HepG2 (cell line): ENCODE data around the gene BARX2. TPM values are rescaled to one million over a fixed set of nuclear protein-coding genes. Genes with fewer than 3 reads are reported as not detected.

Experiments
- ATAC-seq: fragments of 200-7000 bp; cut with Tn5 transposase; 3 replicates; pipeline ENCODE4 v1.9.1; 2020; ENCODE audit warnings: mild to moderate bottlenecking, moderate library complexity
- BruUV-seq: library from RNA; stranded (reverse); fragments of 400-500 nt; replicated peaks from 2 replicates; lab custom pipeline; 2021; lab: Mats Ljungman, UMichigan
- CTCF ChIA-PET: fragments of 300-600 bp; formaldehyde crosslinking; extraction: SDS; loops from one replicate; lab custom pipeline; 2021; ENCODE audit warnings: low total read pairs, inconsistent platforms, low intra/inter-chr PET ratio; lab: Yijun Ruan, JAX
- POLR2A ChIA-PET: fragments of 350-600 bp; sonication (Branson Sonifier 250); formaldehyde crosslinking; loops from one replicate; lab custom pipeline; 2020; ENCODE audit warnings: antibody characterized with exemption, inconsistent platforms; lab: Yijun Ruan, JAX
- DNase-seq: peaks from one replicate; pipeline ENCODE4 v3.0.0-alpha.2; 2015; ENCODE audit warnings: low spot score
- FAIRE-seq: peaks from 3 replicates; lab custom pipeline; 2011; peaks lifted over from hg19 to GRCh38; lab: Jason Lieb, UNC
- H2AFZ ChIP-seq: one replicate; pipeline ENCODE4 v1.6.1; 2011; ENCODE audit warnings: low read length, inconsistent platforms
- H3K27ac ChIP-seq: fragments of 300-600 bp; 3 replicates; pipeline ENCODE4 v1.8.0; 2011; ENCODE audit warnings: mixed run types, mild to moderate bottlenecking, mixed read lengths, low read length, inconsistent platforms; ENCODE audit not compliant: insufficient read depth; ENCODE audit errors: extremely low read length
- H3K27me3 ChIP-seq, 2 experiments: fragments of 200-600 bp in 1 of 2; 2 replicates in 1 of 2; 3 replicates in 1 of 2; pipeline versions ENCODE4 v1.6.0 to v1.8.0; 2011; ENCODE audit warnings: low read length in 2 of 2, mild to moderate bottlenecking in 2 of 2, moderate library complexity in 2 of 2, inconsistent platforms in 1 of 2; ENCODE audit not compliant: insufficient read depth in 2 of 2, control insufficient read depth in 1 of 2
- H3K36me3 ChIP-seq, 2 experiments: fragments of 200-600 bp in 1 of 2; replicated peaks in 1 of 2; 2 replicates in 1 of 2; 3 replicates in 1 of 2; pipeline versions ENCODE4 v1.5.1 to v1.8.0; 2011; ENCODE audit warnings: low read length in 2 of 2, inconsistent platforms in 1 of 2; ENCODE audit not compliant: insufficient read depth in 2 of 2, control insufficient read depth in 1 of 2
- H3K4me1 ChIP-seq: 2 replicates; pipeline ENCODE4 v1.5.1; 2012; ENCODE audit warnings: low read length, inconsistent platforms; ENCODE audit not compliant: insufficient read depth
- H3K4me2 ChIP-seq: 2 replicates; pipeline ENCODE4 v1.6.0; 2011; ENCODE audit warnings: low read depth, low read length, inconsistent platforms
- H3K4me3 ChIP-seq, 3 experiments: fragments of 200-600 bp in 1 of 3; sonication (generic), shearing (Covaris generic) in 1 of 3; replicated peaks in 1 of 3; 2 replicates each; pipeline ENCODE4 v1.5.1; 2011 to 2016; ENCODE audit warnings: low read length in 3 of 3, inconsistent platforms in 2 of 3, low read depth in 2 of 3, mild to moderate bottlenecking in 2 of 3, control low read depth in 1 of 3, mixed read lengths in 1 of 3; ENCODE audit not compliant: insufficient read depth in 1 of 3
- H3K79me2 ChIP-seq: one replicate; pipeline ENCODE4 v1.6.1; 2011; ENCODE audit warnings: low read length, inconsistent platforms; ENCODE audit not compliant: insufficient read depth
- H3K9ac ChIP-seq: 2 replicates; pipeline ENCODE4 v1.6.0; 2011; ENCODE audit warnings: mild to moderate bottlenecking, low read depth, low read length, inconsistent platforms; ENCODE audit not compliant: insufficient read depth
- H3K9me3 ChIP-seq: 2 replicates; pipeline ENCODE4 v1.5.1; 2012; ENCODE audit warnings: mild to moderate bottlenecking, low read length
- H4K20me1 ChIP-seq: 2 replicates; pipeline ENCODE4 v1.6.0; 2011; ENCODE audit warnings: inconsistent platforms, mild to moderate bottlenecking, low read length, moderate library complexity; ENCODE audit not compliant: insufficient read depth
- CC2D1A ChIP-seq: sonication (generic); formaldehyde crosslinking; IDR thresholded peaks from 2 replicates; pipeline ENCODE4 v1.8.1; 2023; ENCODE audit warnings: mild to moderate bottlenecking, missing genetic modification reagents
- DPF2 ChIP-seq: sonication (generic); formaldehyde crosslinking; IDR thresholded peaks from 2 replicates; pipeline ENCODE4 v1.4.0; 2020; ENCODE audit warnings: mild to moderate bottlenecking, low read depth, missing genetic modification reagents, borderline replicate concordance
- EHMT2 ChIP-seq: fragments of 200-600 bp; sonication (generic); IDR thresholded peaks from 2 replicates; pipeline ENCODE4 v1.7.0; 2017; ENCODE audit warnings: antibody characterized with exemption, low read depth, low read length, borderline replicate concordance
- EP300 ChIP-seq, 3 experiments: sonication (generic) in 1 of 3; formaldehyde crosslinking in 1 of 3; IDR thresholded peaks; 2 replicates each; pipeline versions ENCODE4 v1.5.1 to v1.6.1; 2011 to 2020; ENCODE audit warnings: low read depth in 2 of 3, low read length in 2 of 3, borderline replicate concordance in 1 of 3, improper control_type of control experiment in 1 of 3, mild to moderate bottlenecking in 1 of 3, missing genetic modification reagents in 1 of 3, moderate library complexity in 1 of 3
- HOXA7 ChIP-seq: sonication (generic); formaldehyde crosslinking; IDR thresholded peaks from 2 replicates; pipeline ENCODE4 v1.8.1; 2022; ENCODE audit warnings: mild to moderate bottlenecking, missing genetic modification reagents, moderate library complexity
- KAT8 ChIP-seq: IDR thresholded peaks from 2 replicates; pipeline ENCODE4 v1.6.1; 2016; ENCODE audit warnings: missing genetic modification reagents, missing compliant biosample characterization
- NFIB ChIP-seq: sonication (generic); formaldehyde crosslinking; IDR thresholded peaks from 2 replicates; pipeline ENCODE4 v1.9.0; 2021; ENCODE audit warnings: missing genetic modification reagents, mild to moderate bottlenecking, borderline replicate concordance
- POLR2AphosphoS2 ChIP-seq: IDR thresholded peaks from 2 replicates; pipeline ENCODE4 v1.6.1; 2011; ENCODE audit warnings: low read depth, low read length, improper control_type of control experiment
- REST ChIP-seq, 2 experiments: IDR thresholded peaks; 2 replicates each; pipeline ENCODE4 v1.6.1; 2011 to 2012; ENCODE audit warnings: low read length in 2 of 2, borderline replicate concordance in 1 of 2, low read depth in 1 of 2, mild to moderate bottlenecking in 1 of 2, moderate library complexity in 1 of 2
- STAG1 ChIP-seq: sonication (generic); formaldehyde crosslinking; IDR thresholded peaks from 2 replicates; pipeline ENCODE4 v1.4.0; 2020; ENCODE audit warnings: missing genetic modification reagents
- ZBTB20 ChIP-seq: sonication (generic); formaldehyde crosslinking; IDR thresholded peaks from 2 replicates; pipeline ENCODE4 v1.8.1; 2023; ENCODE audit warnings: missing genetic modification reagents, low read depth, mild to moderate bottlenecking, borderline replicate concordance
- ZNF33B ChIP-seq: sonication (generic); formaldehyde crosslinking; IDR thresholded peaks from 2 replicates; pipeline ENCODE4 v1.5.1; 2020; ENCODE audit warnings: mild to moderate bottlenecking, missing genetic modification reagents
- in situ Hi-C: cut with HindIII; loops from 2 replicates; pipeline ENCODE4 v1.10.0; 2017; ENCODE audit warnings: low pct_unique_long_range_greater_than_20kb; ENCODE audit not compliant: extremely low pct_ligation_motif_present
- intact Hi-C: fragments of 100-400 bp; cut with micrococcal nuclease; formaldehyde crosslinking; loops from one replicate; pipeline ENCODE4 v1.10.0; 2022; ENCODE audit not compliant: unreplicated experiment
- polyA plus RNA-seq, 8 experiments: library from polyadenylated mRNA; depleted of rRNA in 3 of 8; stranded (reverse) in 7 of 8; unstranded in 1 of 8; fragments of >200 nt; fragmentation: Illumina TruSeq in 4 of 8; extraction: Trizol in 4 of 8; gene quantifications; 2 replicates each; pipeline versions ENCODE4 v1.2.1 to v1.2.3, GENCODE V29; 2011 to 2016; ENCODE audit warnings: low read depth in 4 of 8, missing spikeins in 1 of 8, mixed read lengths in 1 of 8; ENCODE audit not compliant: insufficient read depth in 1 of 8
- total RNA-seq, 5 experiments: library from RNA; depleted of rRNA; stranded (reverse); fragments of >200 nt; fragmentation: Illumina TruSeq; extraction: Trizol; gene quantifications; 2 replicates each; pipeline ENCODE4 v1.2.3, GENCODE V29; 2016; ENCODE audit warnings: low read depth in 1 of 5
- TF ChIP-seq, protein P1 (sequence below): sonication (generic); formaldehyde crosslinking; IDR thresholded peaks from 2 replicates; pipeline ENCODE4 v1.4.0; 2020; ENCODE audit warnings: missing genetic modification reagents
- TF ChIP-seq, protein P2 (sequence below): sonication (generic); formaldehyde crosslinking; conservative IDR thresholded peaks from 2 replicates; pipeline ENCODE4 v1.8.0; 2022; ENCODE audit warnings: mild to moderate bottlenecking, moderate library complexity, missing genetic modification reagents
- TF ChIP-seq, protein P3 (sequence below): sonication (generic); formaldehyde crosslinking; IDR thresholded peaks from 2 replicates; pipeline ENCODE4 v1.5.1; 2020; ENCODE audit warnings: mild to moderate bottlenecking, moderate library complexity, missing genetic modification reagents

BARX2 gene
- total and polyA plus RNA-seq, 2 of the 13 experiments (the other 11 are each of a cell fraction or from before 2014, with no cell fraction given) = not detected

- Histone ChIP-seq H3K27ac (peak overlapping the region; percentile 10), H3K36me3 (no peaks in the 10 kb centered on the region), H2AFZ (no peak overlapping the region), H3K4me1 (peaks cover 60% of the 10 kb centered on the region), H3K4me2 (no peak overlapping the region), H3K9ac (no peak overlapping the region), H3K9me3 (no peaks in the 10 kb centered on the region), H3K27me3 (peaks cover 0 to 3% of the 10 kb centered on the region in 2 experiments; a peak in 3 of 5 replicates), H4K20me1 (no peaks in the 10 kb centered on the region), H3K79me2 (no peaks in the 10 kb centered on the region), H3K4me3 (no peak overlapping the region)
- DNase-seq (peak; percentile 66), ATAC-seq (peak; percentile 88), FAIRE-seq (peak; percentile 52)
- in situ Hi-C loops (no loop called here), intact Hi-C loops (no loop called here)
- BruUV-seq = no TSS peak
- ChIA-PET POLR2A (no interaction called here), CTCF (no interaction called here)
- TF ChIP-seq STAG1 (no peak), POLR2AphosphoS2 (no peak), DPF2 (CRISPR knock-in tag) (peak; percentile 22; the same call in 1 of the 2 replicates), EP300 (IDR thresholded peaks at IDR 0.05; ENCODE audit: low read depth in 2 of 2, low read length in 2 of 2) (0 out of 4 replicates have a peak, but pooled peaks of 1 of the 2 experiments have one; percentile 3), EP300 (CRISPR knock-in tag; IDR thresholded peaks at IDR 0.05; ENCODE audit: borderline replicate concordance) (no peak), ZNF33B (CRISPR knock-in tag) (no peak), KAT8 (CRISPR knock-in tag) (no peak), HOXA7 (CRISPR knock-in tag) (no peak), REST (IDR thresholded peaks at IDR 0.05; ENCODE audit: borderline replicate concordance in 1 of 2, low read depth in 1 of 2, low read length in 2 of 2) (no peak), NFIB (CRISPR knock-in tag) (no peak), ZBTB20 (0 out of 2 replicates have a peak, but pooled peaks have one; percentile 30), CC2D1A (no peak), EHMT2 (no peak)
- TF ChIP-seq, protein P1, sequence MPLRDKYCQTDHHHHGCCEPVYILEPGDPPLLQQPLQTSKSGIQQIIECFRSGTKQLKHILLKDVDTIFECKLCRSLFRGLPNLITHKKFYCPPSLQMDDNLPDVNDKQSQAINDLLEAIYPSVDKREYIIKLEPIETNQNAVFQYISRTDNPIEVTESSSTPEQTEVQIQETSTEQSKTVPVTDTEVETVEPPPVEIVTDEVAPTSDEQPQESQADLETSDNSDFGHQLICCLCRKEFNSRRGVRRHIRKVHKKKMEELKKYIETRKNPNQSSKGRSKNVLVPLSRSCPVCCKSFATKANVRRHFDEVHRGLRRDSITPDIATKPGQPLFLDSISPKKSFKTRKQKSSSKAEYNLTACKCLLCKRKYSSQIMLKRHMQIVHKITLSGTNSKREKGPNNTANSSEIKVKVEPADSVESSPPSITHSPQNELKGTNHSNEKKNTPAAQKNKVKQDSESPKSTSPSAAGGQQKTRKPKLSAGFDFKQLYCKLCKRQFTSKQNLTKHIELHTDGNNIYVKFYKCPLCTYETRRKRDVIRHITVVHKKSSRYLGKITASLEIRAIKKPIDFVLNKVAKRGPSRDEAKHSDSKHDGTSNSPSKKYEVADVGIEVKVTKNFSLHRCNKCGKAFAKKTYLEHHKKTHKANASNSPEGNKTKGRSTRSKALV (CRISPR knock-in tag) = no peak
- TF ChIP-seq, protein P2, sequence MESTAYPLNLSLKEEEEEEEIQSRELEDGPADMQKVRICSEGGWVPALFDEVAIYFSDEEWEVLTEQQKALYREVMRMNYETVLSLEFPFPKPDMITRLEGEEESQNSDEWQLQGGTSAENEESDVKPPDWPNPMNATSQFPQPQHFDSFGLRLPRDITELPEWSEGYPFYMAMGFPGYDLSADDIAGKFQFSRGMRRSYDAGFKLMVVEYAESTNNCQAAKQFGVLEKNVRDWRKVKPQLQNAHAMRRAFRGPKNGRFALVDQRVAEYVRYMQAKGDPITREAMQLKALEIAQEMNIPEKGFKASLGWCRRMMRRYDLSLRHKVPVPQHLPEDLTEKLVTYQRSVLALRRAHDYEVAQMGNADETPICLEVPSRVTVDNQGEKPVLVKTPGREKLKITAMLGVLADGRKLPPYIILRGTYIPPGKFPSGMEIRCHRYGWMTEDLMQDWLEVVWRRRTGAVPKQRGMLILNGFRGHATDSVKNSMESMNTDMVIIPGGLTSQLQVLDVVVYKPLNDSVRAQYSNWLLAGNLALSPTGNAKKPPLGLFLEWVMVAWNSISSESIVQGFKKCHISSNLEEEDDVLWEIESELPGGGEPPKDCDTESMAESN (CRISPR knock-in tag) = no peak
- TF ChIP-seq, protein P3, sequence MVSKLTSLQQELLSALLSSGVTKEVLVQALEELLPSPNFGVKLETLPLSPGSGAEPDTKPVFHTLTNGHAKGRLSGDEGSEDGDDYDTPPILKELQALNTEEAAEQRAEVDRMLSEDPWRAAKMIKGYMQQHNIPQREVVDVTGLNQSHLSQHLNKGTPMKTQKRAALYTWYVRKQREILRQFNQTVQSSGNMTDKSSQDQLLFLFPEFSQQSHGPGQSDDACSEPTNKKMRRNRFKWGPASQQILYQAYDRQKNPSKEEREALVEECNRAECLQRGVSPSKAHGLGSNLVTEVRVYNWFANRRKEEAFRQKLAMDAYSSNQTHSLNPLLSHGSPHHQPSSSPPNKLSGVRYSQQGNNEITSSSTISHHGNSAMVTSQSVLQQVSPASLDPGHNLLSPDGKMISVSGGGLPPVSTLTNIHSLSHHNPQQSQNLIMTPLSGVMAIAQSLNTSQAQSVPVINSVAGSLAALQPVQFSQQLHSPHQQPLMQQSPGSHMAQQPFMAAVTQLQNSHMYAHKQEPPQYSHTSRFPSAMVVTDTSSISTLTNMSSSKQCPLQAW (CRISPR knock-in tag) = peak; percentile 50; the same call in 1 of the 2 replicates
Measured at GRCh38 chr11:129423426-129423825, 47.8 kb downstream of the BARX2 start.
